Stimulated activated CD4-positive, alpha-beta T cell treated with anti-CD3 and anti-CD28 coated beads, TNF-alpha, amount 100 ng/mL, for 48 hours (primary cell): Measurements from ENCODE around the gene COL24A1.
"Not testable (repeated sequence)": the region's sequence is repeated elsewhere in the genome, so short reads cannot be mapped to it uniquely, and the experiment has no call there.

Source experiments
- DNase-seq, 3 donors: peaks; one replicate each; pipeline ENCODE4 v3.0.0-alpha.2; 2020; ENCODE audit warnings: low read depth in 3 of 3

COL24A1 gene

DNA sequence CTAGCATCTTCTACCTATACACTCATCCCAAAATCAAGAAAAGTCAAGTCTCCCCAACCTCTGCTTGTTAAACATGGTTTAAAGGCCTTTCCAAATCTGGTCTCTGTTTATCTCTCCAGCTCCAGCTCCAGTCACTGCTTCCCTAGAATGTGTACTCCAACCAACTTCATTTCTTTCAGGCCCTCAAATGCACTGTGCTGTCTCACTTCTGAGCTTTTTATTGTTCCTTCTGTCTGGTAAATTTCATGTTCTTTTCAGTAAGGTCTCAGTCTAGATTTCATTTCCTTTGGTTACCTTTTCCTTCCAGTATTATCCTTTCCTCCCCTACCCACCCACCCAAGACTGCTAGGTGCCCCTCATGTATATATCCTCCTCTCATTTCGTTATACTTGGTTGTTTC, 3.7 kb downstream of the COL24A1 start:
- no peak for DNase-seq

DNA sequence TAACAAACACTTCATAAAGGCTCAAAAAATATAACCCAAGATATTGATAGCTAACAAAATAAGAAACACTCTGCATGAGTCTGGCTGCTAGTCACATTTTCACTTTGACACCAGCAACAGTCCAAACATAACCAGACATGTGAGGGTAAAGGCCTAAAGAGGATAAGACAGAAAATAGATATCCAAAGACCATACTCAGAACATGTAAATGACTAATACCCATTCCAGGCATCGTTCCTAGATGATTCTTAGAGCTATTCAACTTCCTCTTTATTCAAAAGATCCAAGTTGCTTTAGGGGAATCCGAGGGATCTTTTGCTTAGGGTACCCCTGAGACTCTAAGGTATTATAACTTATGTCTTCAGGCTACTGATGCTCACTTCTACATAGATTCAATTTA, 5.1 kb downstream of the COL24A1 start:
- no peak for DNase-seq

DNA sequence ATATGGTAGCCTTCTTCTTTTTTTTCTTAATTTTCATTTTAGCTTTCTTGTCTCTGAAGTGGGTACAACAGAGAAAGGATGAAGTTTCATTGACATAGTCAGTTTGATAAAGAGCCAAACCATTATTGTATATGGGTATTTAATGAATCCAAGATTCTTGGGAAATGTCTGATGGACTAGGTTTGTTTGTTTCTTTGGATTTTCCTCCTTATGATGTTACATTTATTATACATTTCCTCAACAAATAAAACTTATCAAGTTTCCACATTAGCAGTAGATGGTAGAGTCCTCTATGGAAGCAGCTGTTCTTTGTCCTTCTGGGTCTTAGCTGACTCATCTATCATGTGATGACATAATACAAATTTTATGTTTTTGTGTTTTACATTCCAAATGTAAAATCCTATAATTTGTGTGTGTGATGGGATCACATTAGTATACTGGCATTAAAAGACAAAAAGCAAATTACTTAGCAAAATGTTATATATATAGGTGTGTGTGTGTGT, 6.0 kb downstream of the COL24A1 start:
- DNase-seq = no peak

DNA sequence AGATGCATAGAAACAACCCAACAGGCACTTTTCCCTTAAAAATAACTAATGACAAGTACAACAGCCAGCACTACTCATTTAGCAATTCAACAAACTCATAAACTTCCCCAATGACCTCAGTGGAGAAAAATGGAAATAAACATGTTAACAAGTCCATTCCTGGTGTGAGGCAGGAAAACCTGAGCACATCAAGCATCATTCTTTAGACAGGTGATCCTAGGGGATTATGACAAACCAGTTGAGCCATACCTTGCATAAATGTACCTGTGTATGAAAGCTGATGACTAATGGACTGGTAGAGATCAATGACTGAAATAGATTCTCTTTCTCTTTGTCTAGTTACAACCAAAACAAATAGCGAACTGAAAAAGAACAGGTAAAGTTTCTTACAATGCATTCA, 7.0 kb downstream of the COL24A1 start:
- DNase-seq = no peak

DNA sequence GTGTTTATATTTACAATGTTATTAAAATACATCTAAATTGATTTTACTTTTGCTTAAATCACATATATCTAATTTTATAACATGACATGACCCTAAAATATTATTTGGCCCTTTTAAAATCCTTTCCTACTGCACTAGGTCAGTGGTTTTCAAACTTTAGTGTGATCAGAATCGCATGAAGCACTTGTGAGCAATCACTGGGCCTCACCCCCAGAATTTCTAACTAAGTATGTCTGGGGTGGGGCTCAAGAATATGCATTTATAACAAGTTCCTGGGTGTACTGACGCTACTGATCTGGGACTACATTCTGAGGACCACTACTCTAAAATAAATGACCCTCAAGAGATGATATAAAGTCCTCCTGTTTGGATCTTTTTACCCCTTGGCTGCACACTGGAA, 8.8 kb downstream of the COL24A1 start:
- no peak for DNase-seq

DNA sequence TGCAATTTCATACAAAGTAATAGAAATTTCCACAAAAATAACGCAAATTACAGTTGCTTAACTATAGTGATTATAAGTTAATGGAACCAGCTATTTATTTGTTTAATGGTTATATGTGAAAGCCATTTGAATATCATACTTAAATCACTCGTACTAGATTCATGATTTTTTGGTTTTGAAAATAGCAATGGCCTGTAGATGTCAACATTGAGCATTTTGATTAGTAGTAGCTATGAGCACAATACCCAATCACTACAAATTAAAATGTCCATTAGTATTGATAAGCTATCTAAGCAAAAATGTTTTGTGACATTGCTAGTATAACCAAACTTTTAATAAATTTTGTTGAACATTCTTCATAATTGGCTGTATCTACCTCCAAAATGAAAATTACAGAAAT, 10.0 kb downstream of the COL24A1 start:
- no peak for DNase-seq

DNA sequence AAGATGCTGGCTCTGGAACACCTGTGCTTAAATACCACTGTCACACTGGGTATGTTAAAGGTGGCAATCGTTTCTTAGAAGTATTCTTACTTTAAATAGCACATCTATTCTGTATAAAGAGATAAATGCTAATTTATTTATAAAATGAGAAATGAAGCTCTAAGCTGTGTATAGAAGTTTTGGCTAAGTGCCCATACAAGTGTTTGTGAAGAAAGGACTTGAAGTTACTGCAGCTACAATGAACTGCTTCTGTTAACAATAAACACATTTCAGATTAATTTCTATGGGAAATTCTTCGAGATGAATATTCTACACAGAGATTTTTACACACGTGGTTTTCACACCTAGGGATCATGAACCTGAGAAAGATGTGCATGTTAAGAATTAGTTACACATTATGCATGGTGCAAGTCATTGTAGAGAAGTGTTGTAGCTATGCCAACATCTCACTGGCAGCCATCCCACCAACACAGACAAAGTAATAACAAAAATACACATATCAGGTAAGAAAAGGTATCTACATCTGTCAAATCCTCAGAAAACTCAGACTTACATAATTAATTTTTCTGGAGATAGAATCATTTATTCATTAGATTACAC, 16.2 kb downstream of the COL24A1 start:
- no peak for DNase-seq

DNA sequence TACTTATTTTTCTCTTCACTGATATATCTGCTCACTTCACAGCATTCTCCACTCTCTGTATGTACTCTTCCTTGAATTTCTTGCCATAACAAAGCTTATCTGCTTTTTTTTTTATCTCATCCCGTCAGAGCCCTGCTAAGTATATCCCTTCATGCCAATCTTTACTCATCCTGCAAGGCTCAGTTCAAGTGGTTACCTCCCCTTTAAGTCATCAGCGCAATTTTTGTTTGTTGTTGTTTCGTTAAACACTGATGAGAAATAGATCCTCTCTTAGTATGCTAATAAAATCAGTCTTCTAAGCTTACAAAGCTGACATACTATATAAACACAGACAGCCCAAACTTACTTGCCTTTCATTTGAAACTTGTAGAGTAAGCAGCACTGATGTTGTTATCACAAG, 17.8 kb downstream of the COL24A1 start:
- no peak for DNase-seq

DNA sequence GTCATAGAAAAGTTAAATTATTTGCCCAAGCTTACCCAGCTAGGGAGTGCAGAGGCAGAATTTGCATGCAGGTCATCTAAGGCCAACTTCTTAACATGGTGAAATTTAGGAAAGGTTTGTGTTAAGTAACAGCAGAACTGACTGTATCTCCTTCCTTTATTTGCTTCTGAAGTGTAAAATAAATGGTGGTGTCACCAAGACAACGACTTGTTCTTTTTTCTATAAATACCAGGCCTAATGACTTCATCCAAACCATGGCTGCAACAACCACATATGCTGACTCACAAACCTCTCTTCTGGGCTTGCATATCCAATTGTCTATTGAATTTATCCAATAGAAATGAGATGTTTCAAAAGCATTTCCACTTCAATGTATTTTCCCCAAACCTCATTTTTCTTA, 19.1 kb downstream of the COL24A1 start:
- no peak for DNase-seq

DNA sequence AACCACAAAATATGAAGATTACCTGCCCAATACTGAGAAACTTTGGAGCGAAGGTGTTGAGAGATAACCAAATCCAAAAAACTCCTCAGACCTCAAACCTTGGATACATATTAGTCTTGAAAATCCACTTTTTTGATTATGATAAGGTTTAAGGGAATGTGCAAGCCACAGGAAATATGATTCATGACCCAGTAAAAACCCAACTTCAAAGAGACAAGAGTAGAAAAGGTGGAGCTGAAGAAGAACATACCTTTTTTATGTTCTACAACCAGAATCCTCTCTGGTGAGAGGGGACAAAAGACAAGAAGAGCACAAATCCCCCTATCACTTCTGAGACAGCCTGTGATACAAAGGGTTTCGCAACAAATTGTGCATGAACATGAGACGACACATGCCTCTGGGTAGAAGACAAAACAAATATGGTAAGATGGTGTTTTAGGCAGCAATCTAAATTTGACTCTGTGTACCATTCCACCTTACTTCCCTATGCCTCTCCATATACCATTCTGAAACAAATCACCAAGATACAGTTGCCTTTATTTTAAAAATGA, 37.3 kb downstream of the COL24A1 start:
- DNase-seq = no peak

DNA sequence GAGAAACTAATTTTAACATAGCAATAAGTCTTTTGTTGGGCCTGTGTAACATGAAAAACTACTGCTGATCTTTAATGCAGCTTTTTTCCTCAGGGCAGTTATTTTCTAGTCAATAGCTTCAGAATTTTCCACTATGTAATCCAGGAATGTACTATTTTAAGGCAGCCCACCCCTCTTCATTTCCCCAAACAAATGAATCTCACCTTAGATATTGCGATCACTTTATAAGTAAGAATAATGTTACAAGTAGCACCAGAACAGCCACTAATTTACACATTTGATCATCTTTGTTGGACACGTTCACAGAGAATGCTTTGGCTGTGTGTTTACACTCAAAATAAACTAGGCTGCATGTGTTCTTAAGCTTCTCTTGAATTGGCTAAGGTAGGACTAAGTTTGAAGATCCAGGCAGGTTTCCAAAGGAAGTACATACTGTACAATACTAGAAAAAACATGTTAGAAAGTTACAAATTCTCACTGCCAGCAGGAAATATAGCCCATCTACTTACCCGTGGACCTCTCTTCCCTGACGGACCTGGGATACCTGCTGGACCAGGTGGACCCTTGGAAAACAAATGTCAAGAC, 41.7 kb downstream of the COL24A1 start:
- DNase-seq = no peak

DNA sequence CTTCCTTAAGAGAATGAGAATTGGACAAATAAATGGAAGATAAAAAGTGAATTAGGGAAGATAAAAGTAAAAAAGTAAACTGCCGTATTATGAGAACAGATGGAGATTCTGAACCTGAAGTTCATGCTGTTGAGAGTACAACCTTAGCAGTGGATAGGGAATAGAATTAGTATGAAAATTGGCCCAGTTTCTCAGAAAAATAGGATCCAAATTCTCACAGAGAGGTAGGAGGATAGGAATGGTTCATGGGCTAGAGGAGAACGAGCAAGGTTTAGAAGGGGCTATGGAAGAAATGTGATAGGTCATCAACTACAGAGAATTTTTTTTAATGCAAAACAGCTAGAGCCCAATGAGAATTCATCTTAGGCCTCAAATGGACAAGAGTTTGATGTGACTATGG, 42.3 kb downstream of the COL24A1 start:
- DNase-seq = no peak

DNA sequence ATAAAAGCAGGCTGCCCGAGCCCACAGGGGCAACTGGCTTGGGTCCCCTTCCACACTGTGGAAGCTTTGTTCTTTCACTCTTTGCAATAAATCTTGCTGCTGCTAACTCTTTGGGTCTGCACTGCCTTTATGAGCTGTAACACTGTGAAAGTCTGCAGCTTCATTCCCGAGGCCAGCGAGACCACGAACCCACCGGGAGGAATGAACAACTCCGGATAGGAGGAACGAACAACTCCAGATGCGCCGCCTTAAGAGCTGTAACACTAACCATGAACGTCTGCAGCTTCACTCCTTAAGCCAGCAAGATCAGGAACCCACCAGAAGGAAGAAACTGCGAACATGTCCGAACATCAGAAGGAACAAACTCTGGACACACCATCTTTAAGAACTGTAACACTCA, 45.0 kb downstream of the COL24A1 start:
- not testable (repeated sequence) for DNase-seq

DNA sequence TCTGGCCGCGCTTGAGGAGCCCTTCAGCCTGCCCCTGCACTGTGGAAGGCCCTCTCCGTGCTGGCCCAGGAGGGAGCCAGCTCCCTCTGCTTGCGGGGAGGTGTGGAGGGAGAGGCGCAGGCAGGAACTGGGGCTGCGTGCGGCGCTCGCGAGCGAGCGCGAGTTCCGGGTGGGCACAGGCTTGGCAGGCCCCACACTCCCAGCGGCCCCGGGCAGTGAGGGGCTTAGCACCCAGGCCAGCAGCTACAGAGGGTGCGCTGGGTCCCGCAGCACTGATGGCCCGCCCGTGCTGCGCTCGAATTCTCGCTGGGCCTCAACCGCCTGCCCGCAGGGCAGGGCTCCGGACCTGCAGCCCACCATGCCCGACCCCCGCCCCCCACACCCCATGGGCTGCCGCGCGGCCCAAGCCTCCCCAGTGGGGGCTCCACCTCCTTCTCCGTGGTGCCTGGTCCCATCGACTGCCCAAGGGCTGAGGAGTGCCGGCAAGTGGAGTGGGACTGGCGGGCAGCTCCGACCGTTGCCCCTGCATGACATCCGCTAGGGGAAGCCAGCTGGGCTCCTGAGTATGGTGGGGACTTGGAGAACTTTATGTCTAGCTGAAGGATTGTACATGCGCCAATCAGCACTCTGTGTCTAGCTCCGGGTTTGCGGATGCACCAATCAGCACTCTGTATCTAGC, 46.0 kb downstream of the COL24A1 start:
- DNase-seq = no peak

DNA sequence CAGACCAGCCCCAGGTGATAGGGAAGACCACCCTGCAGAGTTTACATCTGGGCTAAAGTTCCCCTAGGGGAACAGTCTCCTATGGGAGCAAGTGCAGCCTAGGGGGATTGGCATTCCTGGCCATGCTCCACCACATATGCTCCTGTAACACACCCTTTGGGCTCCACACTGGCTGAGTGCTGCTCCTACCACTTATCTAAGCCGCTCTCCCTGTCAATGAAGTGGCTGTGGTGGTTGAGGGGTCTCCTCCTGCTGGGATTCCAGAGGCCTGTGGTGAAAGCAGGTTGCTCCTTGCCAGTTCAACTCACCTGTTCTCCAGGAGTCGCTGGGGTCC, 51.1 kb downstream of the COL24A1 start:
- no peak for DNase-seq

DNA sequence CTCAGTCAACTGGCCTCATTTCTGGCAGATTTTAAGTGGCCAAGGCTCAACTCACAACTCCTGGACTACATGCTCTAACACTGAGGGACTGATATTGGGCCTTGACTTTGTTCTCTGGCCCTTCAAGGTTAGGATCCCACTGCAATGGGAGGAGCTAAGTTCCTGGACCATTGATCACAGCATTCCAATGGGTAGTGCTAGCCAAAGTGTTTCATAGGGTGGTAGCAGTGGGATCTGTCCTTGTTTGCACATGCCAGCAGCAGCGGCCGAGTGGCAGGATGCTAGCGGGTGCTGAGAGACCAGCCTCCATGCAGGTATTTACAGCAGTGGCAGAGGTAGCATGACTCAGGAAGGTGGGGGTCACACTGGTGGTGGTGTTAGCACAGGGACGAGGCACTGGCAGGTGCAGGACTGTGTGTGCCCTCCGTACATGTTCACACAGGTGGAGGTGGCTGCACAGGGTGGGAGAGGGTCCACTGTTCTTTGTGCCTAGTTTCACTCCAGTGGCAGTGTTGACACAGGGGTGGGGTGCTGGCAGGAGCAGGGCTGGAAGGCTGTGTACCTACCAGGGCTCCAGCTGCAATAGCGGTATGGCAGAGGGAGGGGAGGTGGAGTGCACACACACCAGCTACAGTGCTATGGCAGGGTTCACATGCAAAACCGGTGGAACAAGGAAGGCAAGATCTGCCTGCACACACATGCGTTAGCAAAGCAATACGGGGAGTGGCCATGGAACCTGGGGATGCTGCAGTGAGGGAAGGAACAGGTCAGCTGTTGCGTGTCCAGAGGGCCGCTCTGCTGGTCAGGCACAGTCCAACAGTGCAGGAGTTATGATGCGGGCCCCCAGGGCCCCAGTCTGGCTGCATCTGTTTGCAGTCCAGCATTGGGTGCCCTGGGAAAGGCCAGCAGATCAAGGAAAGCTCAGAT, 51.7 kb downstream of the COL24A1 start:
- DNase-seq = no peak

DNA sequence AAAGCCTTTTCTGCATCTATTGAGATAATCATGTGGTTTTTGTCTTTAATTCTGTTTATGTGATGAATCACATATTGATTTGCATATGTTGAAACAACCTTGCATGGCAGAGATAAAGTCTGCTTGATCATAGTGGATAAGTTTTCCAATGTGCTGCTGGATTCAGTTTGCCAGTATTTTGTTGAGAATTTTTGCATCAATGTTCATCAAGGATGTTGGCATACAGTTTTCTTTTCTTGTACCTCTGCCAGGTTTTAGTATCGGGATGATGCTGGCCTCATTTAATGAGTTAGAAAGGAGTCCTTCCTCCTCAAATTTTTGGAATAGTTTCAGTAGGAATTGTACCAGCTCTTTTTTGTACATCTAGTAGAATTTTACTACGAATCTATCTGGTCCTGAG, 55.0 kb downstream of the COL24A1 start:
- no peak for DNase-seq

DNA sequence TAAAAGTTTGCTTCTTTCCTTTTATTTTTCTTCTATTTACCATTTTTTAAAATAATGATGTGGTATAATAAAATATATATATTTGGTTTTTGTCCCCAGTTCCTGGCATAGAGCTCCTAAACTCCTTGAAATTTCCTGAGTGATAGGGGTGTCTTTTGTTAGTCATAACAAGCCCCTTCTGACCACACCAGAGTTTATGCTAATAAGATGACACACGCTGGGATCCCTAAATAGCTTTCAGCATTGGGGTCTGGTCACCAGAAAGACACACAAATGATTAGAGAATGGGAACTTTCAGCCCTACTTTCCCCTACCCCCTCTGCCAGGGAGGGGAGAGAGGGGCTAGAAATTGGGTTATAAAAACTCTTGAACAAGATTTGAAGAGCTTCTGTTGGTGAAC, 56.2 kb downstream of the COL24A1 start:
- no peak for DNase-seq

DNA sequence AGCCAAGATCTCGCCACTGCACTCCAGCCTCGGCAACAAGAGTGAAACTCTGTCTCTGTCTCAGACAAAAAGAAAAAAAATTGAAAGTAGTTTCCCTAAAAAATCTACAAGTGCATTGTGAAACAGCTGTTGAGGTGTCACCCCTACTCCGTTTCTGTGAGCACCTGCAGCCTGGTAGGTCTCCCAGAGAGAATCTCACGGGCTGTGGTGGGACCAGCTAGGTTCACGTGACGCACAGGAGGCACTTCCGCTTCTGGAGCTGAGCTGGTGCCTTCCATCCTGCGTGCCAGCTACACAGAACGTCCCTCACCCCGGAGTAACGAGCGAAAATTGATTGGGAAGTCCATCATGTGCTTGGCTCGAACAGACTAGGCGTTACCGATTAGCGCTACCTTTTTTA, 66.8 kb downstream of the COL24A1 start:
- DNase-seq = no peak

DNA sequence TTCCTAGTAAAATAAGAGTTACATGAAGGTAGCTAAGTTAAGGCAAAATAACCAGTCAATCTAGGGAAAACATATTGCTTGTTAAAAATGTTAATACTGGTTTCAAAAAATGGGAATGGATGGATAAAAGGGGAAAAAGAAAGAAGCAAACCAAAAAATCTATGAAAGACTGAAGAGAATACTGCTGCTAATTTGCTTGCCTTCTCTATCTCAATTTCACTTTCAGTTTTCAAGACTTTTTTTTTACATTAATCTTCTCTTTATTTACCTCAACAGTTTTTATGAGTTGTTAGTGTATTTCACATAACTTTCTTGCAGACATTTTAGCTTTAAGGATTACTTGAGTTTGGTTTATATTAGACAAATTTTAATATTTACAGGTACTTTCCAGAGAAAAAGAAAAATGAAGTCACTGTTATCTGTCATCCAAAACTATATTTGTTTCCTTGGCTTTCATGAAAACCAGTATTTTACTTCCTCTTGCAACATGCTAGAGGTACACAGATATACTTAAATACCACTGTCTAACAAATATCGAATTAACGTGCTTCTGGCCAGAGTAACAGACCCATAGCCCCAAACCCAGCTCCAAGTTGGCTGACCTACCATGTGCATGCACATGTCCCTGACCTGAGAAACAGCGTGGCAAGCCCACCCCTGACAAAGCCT, 70.7 kb downstream of the COL24A1 start:
- no peak for DNase-seq

DNA sequence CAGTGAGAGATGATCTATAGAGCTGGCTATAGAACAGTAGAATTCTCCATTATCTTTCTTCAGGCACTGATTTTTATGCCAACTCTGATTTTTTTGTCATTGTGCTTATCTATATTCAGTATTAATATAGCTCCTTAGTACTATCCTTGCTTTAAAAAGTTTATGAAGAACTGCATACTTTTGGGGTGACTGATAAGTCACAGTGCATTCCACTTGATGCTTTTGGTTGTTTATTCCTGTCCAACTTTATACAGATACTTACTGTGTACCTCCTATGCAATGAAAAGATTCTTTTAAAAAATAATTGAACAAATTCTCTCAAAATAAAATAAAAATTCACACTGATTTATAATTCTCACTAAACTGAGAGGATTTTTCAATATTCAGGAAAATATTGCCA, 71.6 kb downstream of the COL24A1 start:
- DNase-seq = no peak

DNA sequence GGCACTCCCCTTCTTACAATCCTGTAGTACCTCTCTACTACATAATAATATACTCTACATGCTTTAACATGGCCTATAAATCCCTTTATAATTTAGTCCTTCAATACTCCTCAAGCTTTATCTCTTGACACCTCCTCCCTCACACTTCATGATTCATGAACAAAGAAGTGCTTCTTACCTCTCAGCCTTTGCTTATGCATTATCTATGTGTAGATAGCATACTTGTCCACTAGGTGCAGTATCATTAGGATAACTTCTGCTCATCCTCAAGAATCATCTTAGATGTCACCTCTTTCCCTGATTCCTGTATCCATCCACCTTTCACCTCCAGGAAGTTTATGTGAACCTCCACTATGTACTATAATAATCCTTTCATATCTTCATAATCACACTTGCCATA, 74.4 kb downstream of the COL24A1 start:
- DNase-seq = no peak
